ENCODE data around the gene AGFG2.

AGFG2 gene

DNA sequence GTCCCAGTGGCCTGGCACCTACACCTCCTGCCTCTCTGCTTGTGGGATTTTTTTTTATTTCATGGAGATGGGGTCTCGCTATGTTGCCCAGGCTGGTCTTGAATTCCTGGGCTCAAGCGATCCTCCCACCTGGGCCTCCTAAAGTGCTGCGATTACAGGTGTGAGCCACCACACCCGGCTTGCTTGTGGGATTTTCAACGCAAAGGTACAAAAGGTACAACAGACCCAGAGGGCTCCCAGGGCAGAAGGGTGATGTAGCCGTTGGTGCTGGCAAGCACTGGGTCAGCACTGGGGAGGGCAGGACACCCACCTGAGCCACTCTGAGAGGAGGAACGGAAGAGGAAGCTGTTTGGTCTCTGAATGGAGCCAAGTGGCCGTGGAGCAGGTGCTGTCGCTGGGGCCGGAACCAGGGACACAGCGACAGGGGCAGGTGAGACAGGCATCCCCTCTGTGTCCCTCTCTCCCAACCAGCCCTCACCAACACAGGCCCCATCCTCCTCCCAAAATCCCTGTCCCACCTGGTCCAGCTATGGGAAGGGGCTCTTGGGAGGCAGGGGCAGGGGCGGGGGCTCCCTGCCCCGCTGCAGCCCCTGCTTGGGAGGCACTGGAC, 37.5 kb downstream of the AGFG2 start:
- peaks cover 5% of the 10 kb centered on the region for H3K4me1 ChIP-seq (ENCODE audit: control insufficient read depth, insufficient read depth, low read length, poor library complexity, severe bottlenecking)
- DNase-seq: no peak
- no peak overlapping the region for H3K27ac ChIP-seq (ENCODE audit: insufficient read depth, low read length, poor library complexity, severe bottlenecking)
- H3K4me3 ChIP-seq (ENCODE audit: insufficient read depth, low read depth, low read length, poor library complexity, severe bottlenecking): no peak overlapping the region
- no peaks in the 10 kb centered on the region for H3K9me3 ChIP-seq (ENCODE audit: control insufficient read depth, low read length)
- H3K27me3 ChIP-seq (replicated peaks; ENCODE audit: control insufficient read depth, insufficient read depth, low read length, poor library complexity, severe bottlenecking): no peaks in the 10 kb centered on the region
- peaks cover 79% of the 10 kb centered on the region for H3K36me3 ChIP-seq (ENCODE audit: control insufficient read depth, insufficient read depth, low read length)

DNA sequence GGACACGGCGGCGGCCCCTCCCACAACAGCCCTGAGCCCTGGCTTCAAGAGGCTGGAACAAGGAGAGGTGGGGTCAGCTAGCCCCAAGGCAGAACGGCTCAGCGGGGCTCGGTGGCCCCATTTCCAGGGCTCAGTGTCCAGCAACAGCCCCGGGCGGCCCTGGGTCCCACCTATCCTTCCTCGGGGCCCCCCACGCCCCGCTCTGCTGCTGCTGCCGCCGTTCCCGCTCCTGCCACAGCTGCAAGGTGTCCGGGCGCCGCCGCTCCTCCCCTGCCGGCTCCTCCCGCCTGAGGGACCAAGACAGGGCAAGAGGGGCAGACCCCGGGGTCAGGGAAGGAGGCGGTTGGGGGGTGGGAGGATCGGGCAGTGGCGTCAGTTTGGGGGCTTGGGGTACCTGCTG, 38.1 kb downstream of the AGFG2 start:
- H3K9me3 ChIP-seq (ENCODE audit: control insufficient read depth, low read length): no peaks in the 10 kb centered on the region
- no peak for DNase-seq
- peaks cover 6% of the 10 kb centered on the region for H3K4me1 ChIP-seq (ENCODE audit: control insufficient read depth, insufficient read depth, low read length, poor library complexity, severe bottlenecking)
- H3K27ac ChIP-seq (ENCODE audit: insufficient read depth, low read length, poor library complexity, severe bottlenecking): no peak overlapping the region
- H3K36me3 ChIP-seq (ENCODE audit: control insufficient read depth, insufficient read depth, low read length): peaks cover 85% of the 10 kb centered on the region
- H3K27me3 ChIP-seq (replicated peaks; ENCODE audit: control insufficient read depth, insufficient read depth, low read length, poor library complexity, severe bottlenecking): no peaks in the 10 kb centered on the region
- no peak overlapping the region for H3K4me3 ChIP-seq (ENCODE audit: insufficient read depth, low read depth, low read length, poor library complexity, severe bottlenecking)

DNA sequence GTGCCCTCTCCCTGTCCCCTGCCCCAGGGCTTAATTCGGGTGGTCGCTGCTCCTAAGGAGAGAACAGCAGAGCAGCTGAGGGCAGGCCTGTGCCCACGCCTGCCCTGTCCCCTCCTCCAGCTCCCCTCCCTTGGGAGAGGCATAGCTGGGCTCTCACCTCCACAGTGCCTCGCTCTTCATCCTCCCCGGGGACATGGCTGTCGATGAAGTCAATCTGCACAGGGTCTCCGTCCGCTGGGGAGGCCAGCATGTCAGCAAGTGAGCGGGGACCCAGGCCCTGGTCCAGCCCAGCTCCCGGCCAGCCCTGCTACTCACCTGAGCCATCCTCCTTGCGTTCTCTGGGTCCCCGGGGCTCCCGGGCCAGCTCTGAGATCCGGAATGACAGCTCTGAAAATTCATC, 38.5 kb downstream of the AGFG2 start:
- no peaks in the 10 kb centered on the region for H3K27me3 ChIP-seq (replicated peaks; ENCODE audit: control insufficient read depth, insufficient read depth, low read length, poor library complexity, severe bottlenecking)
- DNase-seq: no peak
- H3K27ac ChIP-seq (ENCODE audit: insufficient read depth, low read length, poor library complexity, severe bottlenecking): no peak overlapping the region
- H3K4me3 ChIP-seq (ENCODE audit: insufficient read depth, low read depth, low read length, poor library complexity, severe bottlenecking): no peak overlapping the region
- H3K9me3 ChIP-seq (ENCODE audit: control insufficient read depth, low read length): no peaks in the 10 kb centered on the region
- peaks cover 86% of the 10 kb centered on the region for H3K36me3 ChIP-seq (ENCODE audit: control insufficient read depth, insufficient read depth, low read length)
- H3K4me1 ChIP-seq (ENCODE audit: control insufficient read depth, insufficient read depth, low read length, poor library complexity, severe bottlenecking): peaks cover 10% of the 10 kb centered on the region

DNA sequence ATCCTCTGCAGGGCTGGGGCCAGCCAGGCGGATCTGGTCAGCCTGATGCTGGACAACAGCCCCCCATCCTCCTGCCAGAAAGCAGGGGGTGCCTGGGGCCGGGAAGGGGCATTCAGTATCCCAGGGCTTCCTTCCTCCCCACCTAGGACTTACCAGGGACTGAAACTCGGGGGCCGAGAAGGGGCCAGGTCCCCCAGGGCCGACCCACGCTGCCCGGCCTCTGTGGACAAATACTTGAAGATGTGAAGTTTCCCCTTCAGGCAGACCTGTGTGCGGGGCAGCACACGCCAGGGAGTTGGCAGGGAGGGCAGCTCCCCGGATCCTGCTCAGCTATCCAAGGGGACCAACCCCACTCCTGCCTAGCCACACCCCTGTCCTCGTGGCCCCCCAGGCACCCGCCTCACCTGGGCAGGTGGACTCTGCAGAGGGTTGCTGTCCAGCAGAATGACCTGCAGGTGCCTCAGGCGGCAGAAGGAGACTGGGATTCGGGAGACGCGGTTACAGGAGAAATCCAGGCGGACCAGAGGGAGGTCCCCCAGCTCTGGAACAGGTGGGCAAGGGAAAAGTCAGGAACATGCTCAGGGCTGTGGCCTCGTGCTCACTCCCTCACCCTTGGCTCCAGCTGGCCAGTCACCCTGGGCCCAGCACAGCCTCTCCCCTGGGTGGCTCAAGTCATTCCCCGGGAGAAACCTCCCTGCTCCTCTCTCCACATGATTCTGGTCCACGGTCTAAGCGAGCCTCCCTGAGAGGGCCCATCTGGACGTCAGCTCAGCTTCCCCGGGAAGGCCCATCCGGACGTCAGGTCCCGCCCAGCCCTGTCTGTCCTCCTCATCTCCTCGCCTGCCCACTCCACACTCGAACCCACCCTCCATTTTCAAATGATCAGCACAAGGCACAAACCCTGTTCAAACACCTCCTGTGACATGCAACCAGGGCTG, 39.5 kb downstream of the AGFG2 start:
- peak overlapping the region; percentile 11 for H3K27ac ChIP-seq (ENCODE audit: insufficient read depth, low read length, poor library complexity, severe bottlenecking)
- H3K4me1 ChIP-seq (ENCODE audit: control insufficient read depth, insufficient read depth, low read length, poor library complexity, severe bottlenecking): peaks cover 20% of the 10 kb centered on the region
- H3K36me3 ChIP-seq (ENCODE audit: control insufficient read depth, insufficient read depth, low read length): peaks cover 79% of the 10 kb centered on the region
- no peaks in the 10 kb centered on the region for H3K9me3 ChIP-seq (ENCODE audit: control insufficient read depth, low read length)
- H3K27me3 ChIP-seq (replicated peaks; ENCODE audit: control insufficient read depth, insufficient read depth, low read length, poor library complexity, severe bottlenecking): no peaks in the 10 kb centered on the region
- no peak overlapping the region for H3K4me3 ChIP-seq (ENCODE audit: insufficient read depth, low read depth, low read length, poor library complexity, severe bottlenecking)
- no peak for DNase-seq

DNA sequence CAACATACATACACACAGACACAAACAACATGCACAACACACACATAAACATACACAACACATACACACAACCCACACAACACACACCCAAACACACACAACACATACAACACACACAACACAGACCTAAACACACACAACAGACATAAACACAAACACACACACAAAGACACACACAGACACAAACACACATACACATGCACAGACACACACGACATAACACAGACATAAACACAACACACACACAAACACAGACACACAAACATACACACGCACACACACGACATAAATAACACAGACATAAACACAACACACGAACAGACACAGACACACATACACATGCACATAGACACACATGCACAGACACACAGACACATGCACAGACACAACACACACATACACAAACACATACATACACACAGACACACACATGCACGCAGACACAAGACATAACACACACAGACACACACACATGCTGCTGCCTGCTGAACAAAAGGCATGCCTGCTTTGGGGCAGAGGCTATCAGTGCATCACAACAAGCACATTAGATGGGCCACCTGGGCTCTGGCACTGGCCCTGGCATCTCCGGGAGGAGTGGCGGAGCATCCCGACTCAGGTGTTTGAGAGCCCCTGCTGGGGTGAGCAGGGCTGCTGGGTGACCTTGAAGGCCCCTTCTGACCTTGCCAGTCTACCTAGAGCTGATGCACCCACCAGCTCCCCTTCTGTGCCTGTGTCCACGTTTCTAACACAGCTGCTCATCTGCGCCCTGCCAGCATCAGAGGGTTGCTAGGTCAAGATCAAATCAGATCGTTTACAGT, 41.7 kb downstream of the AGFG2 start:
- no peak overlapping the region for H3K4me3 ChIP-seq (ENCODE audit: insufficient read depth, low read depth, low read length, poor library complexity, severe bottlenecking)
- H3K27ac ChIP-seq (ENCODE audit: insufficient read depth, low read length, poor library complexity, severe bottlenecking): no peak overlapping the region
- no peak for DNase-seq
- H3K4me1 ChIP-seq (ENCODE audit: control insufficient read depth, insufficient read depth, low read length, poor library complexity, severe bottlenecking): peaks cover 40% of the 10 kb centered on the region
- no peaks in the 10 kb centered on the region for H3K9me3 ChIP-seq (ENCODE audit: control insufficient read depth, low read length)
- peaks cover 61% of the 10 kb centered on the region for H3K36me3 ChIP-seq (ENCODE audit: control insufficient read depth, insufficient read depth, low read length)
- H3K27me3 ChIP-seq (replicated peaks; ENCODE audit: control insufficient read depth, insufficient read depth, low read length, poor library complexity, severe bottlenecking): no peaks in the 10 kb centered on the region

DNA sequence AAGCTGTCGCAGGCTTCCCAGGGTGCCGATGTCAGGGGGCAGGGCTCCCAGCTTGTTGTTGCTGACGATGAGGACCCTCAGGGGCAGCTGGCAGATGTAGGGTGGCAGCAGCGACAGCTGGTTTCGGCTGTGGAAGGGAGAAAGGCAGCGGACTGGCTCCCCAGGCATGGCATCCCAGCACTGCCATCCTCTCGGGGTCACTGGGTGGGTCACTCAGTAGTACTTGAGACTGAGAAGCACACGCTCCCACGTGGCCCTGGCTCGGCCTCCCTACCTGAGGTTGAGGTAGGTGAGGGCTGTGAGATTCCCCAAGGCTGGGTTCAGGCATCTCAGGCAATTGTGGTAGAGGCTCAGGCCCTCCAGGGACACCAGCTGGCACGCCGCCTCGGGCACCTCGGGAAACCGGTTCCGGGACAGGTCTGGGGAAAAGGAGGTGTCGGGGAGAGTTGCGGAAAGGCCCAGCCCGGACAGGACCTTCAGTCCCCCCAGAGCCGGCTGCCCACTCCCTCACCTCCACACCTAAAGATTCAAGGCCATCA, 43.1 kb downstream of the AGFG2 start:
- DNase-seq: no peak
- Histone ChIP-seq H3K9me3 (ENCODE audit: control insufficient read depth, low read length) (no peaks in the 10 kb centered on the region), H3K27ac (ENCODE audit: insufficient read depth, low read length, poor library complexity, severe bottlenecking) (peak overlapping the region; percentile 80), H3K36me3 (ENCODE audit: control insufficient read depth, insufficient read depth, low read length) (peaks cover 47% of the 10 kb centered on the region), H3K27me3 (replicated peaks; ENCODE audit: control insufficient read depth, insufficient read depth, low read length, poor library complexity, severe bottlenecking) (no peaks in the 10 kb centered on the region), H3K4me1 (ENCODE audit: control insufficient read depth, insufficient read depth, low read length, poor library complexity, severe bottlenecking) (peaks cover 45% of the 10 kb centered on the region), H3K4me3 (ENCODE audit: insufficient read depth, low read depth, low read length, poor library complexity, severe bottlenecking) (peak overlapping the region; percentile 7)

DNA sequence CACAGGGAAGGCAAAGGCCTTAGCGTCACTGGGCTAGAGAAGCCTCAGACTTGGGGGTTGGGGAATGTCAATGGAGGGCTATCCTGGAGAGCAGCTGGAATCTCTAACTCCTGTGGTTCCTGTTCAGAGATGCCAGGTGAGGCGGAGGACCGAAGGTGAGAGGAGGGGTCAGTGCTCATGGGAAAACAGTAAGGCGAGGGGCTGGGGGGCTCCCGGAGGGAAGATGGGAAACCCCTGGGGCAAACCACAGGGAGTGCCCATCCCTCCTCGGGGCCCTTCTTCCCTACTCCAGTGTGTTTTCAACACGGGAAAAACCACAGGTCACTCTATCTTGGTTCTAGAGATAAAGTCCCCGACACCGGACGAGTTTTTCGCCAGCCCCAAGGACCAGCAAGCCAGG, 43.6 kb downstream of the AGFG2 start:
- Histone ChIP-seq H3K36me3 (ENCODE audit: control insufficient read depth, insufficient read depth, low read length) (peaks cover 42% of the 10 kb centered on the region), H3K9me3 (ENCODE audit: control insufficient read depth, low read length) (no peaks in the 10 kb centered on the region), H3K4me3 (ENCODE audit: insufficient read depth, low read depth, low read length, poor library complexity, severe bottlenecking) (peak overlapping the region; percentile 95), H3K4me1 (ENCODE audit: control insufficient read depth, insufficient read depth, low read length, poor library complexity, severe bottlenecking) (peaks cover 46% of the 10 kb centered on the region), H3K27ac (ENCODE audit: insufficient read depth, low read length, poor library complexity, severe bottlenecking) (peak overlapping the region; percentile 80), H3K27me3 (replicated peaks; ENCODE audit: control insufficient read depth, insufficient read depth, low read length, poor library complexity, severe bottlenecking) (no peaks in the 10 kb centered on the region)
- DNase-seq: no peak

DNA sequence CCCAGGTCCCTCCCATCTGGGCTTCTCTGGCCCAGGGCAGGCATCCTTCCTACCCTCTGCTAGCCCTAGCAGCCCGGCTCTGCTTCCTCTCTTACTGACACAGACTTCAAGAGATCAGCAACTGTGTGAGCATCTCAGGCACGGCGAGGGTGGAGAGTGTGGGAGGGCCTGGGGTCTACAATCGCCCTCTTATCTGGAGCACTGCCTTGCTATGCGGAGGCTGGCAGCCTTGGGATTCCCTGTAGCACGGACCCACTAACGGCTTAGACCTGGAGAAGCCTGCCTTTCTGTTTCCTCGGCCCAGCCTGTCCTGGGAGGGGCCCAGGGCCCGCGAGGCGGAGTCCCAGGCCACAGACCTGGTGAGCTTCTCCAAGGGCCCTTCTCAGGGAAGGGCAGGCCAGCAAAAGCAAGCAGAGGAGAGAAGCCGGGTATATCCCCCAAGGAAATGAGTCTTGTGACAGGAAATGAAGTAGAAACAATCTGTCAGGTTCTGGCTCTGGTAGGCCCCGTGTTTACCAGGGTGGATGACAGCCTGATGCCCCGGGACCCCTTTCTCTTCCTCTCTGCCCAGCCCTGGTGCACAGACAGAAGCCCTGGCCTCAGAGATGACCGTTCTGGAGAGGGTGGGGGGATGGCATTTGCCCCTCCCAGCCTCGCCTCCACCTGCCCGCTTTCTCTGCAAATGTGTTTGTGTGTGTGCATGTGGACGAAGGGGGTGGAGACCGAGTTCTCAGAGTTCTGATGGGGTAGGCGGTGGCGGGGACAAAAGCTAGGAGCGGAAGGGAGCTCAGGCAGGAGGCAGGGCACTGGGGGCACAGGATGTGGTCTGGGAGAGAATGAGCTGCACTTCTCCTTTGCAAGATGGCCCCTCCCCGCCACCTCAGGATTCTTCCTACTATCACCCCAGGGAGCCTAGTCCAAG, 44.4 kb downstream of the AGFG2 start:
- Histone ChIP-seq H3K4me3 (ENCODE audit: insufficient read depth, low read depth, low read length, poor library complexity, severe bottlenecking) (peak overlapping the region; percentile 95), H3K9me3 (ENCODE audit: control insufficient read depth, low read length) (no peaks in the 10 kb centered on the region), H3K4me1 (ENCODE audit: control insufficient read depth, insufficient read depth, low read length, poor library complexity, severe bottlenecking) (peaks cover 46% of the 10 kb centered on the region), H3K27ac (ENCODE audit: insufficient read depth, low read length, poor library complexity, severe bottlenecking) (peak overlapping the region; percentile 80), H3K27me3 (replicated peaks; ENCODE audit: control insufficient read depth, insufficient read depth, low read length, poor library complexity, severe bottlenecking) (no peaks in the 10 kb centered on the region), H3K36me3 (ENCODE audit: control insufficient read depth, insufficient read depth, low read length) (peaks cover 34% of the 10 kb centered on the region)
- DNase-seq: peak; percentile 32 to 52 (median 42)

DNA sequence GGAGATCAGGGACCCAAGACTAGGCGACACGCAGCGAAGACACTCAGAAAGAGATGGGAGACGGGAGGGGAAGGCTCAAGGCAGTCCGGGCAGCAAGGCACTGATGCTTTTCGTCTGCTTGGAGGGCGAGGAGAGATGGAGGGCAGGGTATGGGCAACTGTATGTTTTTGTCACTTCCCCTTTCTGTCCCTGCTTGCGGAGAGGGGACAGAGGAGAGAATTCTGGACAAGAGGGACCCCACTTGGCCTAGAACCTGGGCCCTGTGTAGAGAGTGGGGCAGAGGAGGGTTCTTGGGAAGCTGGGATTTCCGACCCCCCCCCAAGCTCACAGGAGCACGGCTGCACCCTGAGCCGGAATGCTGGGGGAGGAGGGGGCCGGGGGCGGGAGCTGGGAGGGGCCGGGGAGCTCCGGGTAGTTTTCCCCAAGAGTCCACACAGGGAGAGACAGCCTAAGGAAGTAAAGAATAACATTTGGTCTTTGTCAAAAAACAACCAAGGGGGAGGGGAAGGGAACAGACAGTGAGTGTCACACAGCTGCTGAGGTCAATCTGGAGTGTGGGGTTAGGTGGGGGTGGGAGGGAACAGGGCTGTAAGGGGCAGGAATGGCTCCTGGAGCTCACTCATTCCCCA, 45.2 kb downstream of the AGFG2 start:
- Histone ChIP-seq H3K9me3 (ENCODE audit: control insufficient read depth, low read length) (no peaks in the 10 kb centered on the region), H3K27me3 (replicated peaks; ENCODE audit: control insufficient read depth, insufficient read depth, low read length, poor library complexity, severe bottlenecking) (no peaks in the 10 kb centered on the region), H3K4me3 (ENCODE audit: insufficient read depth, low read depth, low read length, poor library complexity, severe bottlenecking) (peak overlapping the region; percentile 95), H3K36me3 (ENCODE audit: control insufficient read depth, insufficient read depth, low read length) (peaks cover 27% of the 10 kb centered on the region), H3K4me1 (ENCODE audit: control insufficient read depth, insufficient read depth, low read length, poor library complexity, severe bottlenecking) (peaks cover 46% of the 10 kb centered on the region), H3K27ac (ENCODE audit: insufficient read depth, low read length, poor library complexity, severe bottlenecking) (peak overlapping the region; percentile 95)
- no peak for DNase-seq
